ENCODE measurements around the gene CCDC9B. TPM values are rescaled to one million over a fixed set of nuclear protein-coding genes. Genes with fewer than 3 reads are reported as not detected.

Gene CCDC9B
- total and polyA plus RNA-seq, 8 donors = 18.3 to 72.3 (median 32.3) TPM

GRCh38 chr15:40286061-40286532, 54.6 kb downstream of the CCDC9B start:
- ATAC-seq (no peak), FAIRE-seq (no peak), DNase-seq (no peak)
- H3K27ac ChIP-seq = no peak overlapping the region
- 89 to 93% methylated on average over 7 of the region's 7 CpGs for WGBS, 2 donors
- no peaks in the 10 kb centered on the region for H3K36me3 ChIP-seq
- peaks cover 0 to 13% (median 6%) of the 10 kb centered on the region in 3 donors for H3K4me1 ChIP-seq
- TF ChIP-seq, protein P1, sequence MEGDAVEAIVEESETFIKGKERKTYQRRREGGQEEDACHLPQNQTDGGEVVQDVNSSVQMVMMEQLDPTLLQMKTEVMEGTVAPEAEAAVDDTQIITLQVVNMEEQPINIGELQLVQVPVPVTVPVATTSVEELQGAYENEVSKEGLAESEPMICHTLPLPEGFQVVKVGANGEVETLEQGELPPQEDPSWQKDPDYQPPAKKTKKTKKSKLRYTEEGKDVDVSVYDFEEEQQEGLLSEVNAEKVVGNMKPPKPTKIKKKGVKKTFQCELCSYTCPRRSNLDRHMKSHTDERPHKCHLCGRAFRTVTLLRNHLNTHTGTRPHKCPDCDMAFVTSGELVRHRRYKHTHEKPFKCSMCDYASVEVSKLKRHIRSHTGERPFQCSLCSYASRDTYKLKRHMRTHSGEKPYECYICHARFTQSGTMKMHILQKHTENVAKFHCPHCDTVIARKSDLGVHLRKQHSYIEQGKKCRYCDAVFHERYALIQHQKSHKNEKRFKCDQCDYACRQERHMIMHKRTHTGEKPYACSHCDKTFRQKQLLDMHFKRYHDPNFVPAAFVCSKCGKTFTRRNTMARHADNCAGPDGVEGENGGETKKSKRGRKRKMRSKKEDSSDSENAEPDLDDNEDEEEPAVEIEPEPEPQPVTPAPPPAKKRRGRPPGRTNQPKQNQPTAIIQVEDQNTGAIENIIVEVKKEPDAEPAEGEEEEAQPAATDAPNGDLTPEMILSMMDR (IDR thresholded peaks at IDR 0.05) = no peak
- peaks cover 0 to 5% (median 2%) of the 10 kb centered on the region in 4 donors for H3K27me3 ChIP-seq
- H3K9me3 ChIP-seq = no peaks in the 10 kb centered on the region
- intact Hi-C loops (cut with DNase I) = loop anchor here in 1 of 3 donors (10.0 kb wide), 2 partner anchors 59 to 139 kb away; partner anchors contain the start of gene CCDC9B
- H3K4me3 ChIP-seq = no peak overlapping the region

DNA sequence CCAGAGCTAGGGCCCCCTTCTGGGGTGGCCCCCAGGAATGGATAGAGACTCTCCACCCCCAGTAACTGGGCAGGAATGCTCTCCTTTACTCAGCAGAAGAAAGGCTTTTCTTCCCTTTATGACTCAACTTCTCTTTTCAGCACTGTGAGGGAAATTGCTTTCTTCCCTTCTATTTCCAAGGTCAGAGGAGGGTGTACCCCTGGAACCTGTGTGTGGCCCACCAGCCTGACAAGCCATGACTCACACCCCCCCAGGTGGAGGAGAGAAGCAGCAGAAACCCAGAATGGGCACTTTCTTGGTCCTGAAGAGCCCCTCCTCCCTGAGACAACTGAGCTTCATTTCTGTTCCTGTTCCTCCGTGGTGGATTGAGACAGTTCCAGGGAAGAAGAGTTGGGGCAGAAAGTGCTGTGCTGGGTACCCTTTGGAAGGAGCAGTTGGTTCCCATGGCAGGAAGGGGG, 55.2 kb downstream of the CCDC9B start:
- TF ChIP-seq, protein P1 (IDR thresholded peaks at IDR 0.05) = no peak

DNA sequence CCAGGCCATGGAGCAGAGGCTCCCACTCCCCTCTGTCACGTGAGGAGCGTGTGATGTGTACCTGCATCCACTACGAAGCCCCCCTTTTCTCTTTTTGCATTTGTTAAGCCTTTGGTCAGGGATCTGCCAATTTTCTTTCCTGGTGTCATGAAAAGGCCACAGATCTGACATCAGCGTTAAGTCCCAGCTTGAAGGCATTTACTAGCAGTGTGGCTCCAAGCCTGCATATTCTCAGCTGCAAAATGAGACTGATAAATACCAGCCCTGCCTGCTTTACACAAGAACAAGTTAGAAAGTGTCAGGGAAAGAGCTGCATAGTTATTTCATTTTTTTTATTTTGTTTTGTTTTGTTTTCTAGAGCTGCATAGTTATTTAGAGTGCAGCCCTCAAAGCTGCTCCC, 55.6 kb downstream of the CCDC9B start:
- DNase-seq (no peak), ATAC-seq (no peak), FAIRE-seq (no peak)
- 88 to 89% methylated on average over 4 of the region's 4 CpGs for WGBS, 2 donors
- TF ChIP-seq, protein P1 (IDR thresholded peaks at IDR 0.05) = no peak
- intact Hi-C loops (cut with DNase I) = loop anchor here in 1 of 3 donors (10.0 kb wide), 2 partner anchors 60 to 140 kb away; partner anchors contain the start of gene CCDC9B
- Histone ChIP-seq H3K9me3 (no peaks in the 10 kb centered on the region), H3K4me1 (peaks cover 0 to 10% (median 6%) of the 10 kb centered on the region in 3 donors), H3K27ac (no peak overlapping the region), H3K36me3 (no peaks in the 10 kb centered on the region), H3K4me3 (no peak overlapping the region), H3K27me3 (peaks cover 0 to 5% (median 2%) of the 10 kb centered on the region in 4 donors)

More for the DNA sequence above, 55.2 kb downstream of the CCDC9B start:
- DNase-seq = no peak
- H3K4me3 ChIP-seq = no peak overlapping the region
- H3K4me1 ChIP-seq = peaks cover 0 to 10% (median 6%) of the 10 kb centered on the region in 3 donors
- WGBS, 2 donors = 40 to 62% methylated on average over 1 of the region's 1 CpG
- ATAC-seq = no peak
- no peak for FAIRE-seq
- H3K27me3 ChIP-seq = peaks cover 0 to 5% (median 2%) of the 10 kb centered on the region in 4 donors
- no peaks in the 10 kb centered on the region for H3K36me3 ChIP-seq
- intact Hi-C loops (cut with DNase I) = loop anchor here in 1 of 3 donors (10.0 kb wide), 2 partner anchors 59 to 139 kb away; partner anchors contain the start of gene CCDC9B
- H3K9me3 ChIP-seq = no peaks in the 10 kb centered on the region
- H3K27ac ChIP-seq = no peak overlapping the region

GRCh38 chr15:40283615-40284300, 57.0 kb downstream of the CCDC9B start:
- ATAC-seq (no peak), DNase-seq (peak in 1 of 6 donors; percentile 21), FAIRE-seq (no peak)
- TF ChIP-seq, protein P1 (IDR thresholded peaks at IDR 0.05) = no peak
- H3K36me3 ChIP-seq = no peaks in the 10 kb centered on the region
- H3K9me3 ChIP-seq = no peaks in the 10 kb centered on the region
- peak overlapping the region in 1 of 4 donors; percentile 52 for H3K4me3 ChIP-seq
- intact Hi-C loops (cut with DNase I) = loop anchor here in 2 of 3 donors (5.0 to 10.0 kb wide), 3 partner anchors 54 to 141 kb away; partner anchors contain the start of gene CCDC9B (in 1 of the 2)
- H3K27me3 ChIP-seq = peaks cover 0 to 5% (median 2%) of the 10 kb centered on the region in 4 donors
- H3K27ac ChIP-seq = no peak overlapping the region
- WGBS, 2 donors = 39 to 46% methylated on average over 32 to 33 of the region's 33 CpGs
- H3K4me1 ChIP-seq = peaks cover 0 to 11% (median 6%) of the 10 kb centered on the region in 3 donors

All from pancreas (tissue), 10 donors.